Gastroesophageal sphincter (tissue), 4 donors: ENCODE measurements around the gene TGFBR3. TPM values are rescaled to one million over a fixed set of nuclear protein-coding genes. Genes with fewer than 3 reads are reported as not detected.
A peak's percentile ranks its signal among the peaks of the same experiment; 100 is the strongest.
"Not testable (repeated sequence)": the region's sequence is repeated elsewhere in the genome, so short reads cannot be mapped to it uniquely, and the experiment has no call there.

ENCODE experiments used
- ATAC-seq: fragments of 150-250 bp; one replicate; pipeline ENCODE4 v1.9.1; 2016; ENCODE audit warnings: mild to moderate bottlenecking, moderate library complexity
- H3K27ac ChIP-seq, 4 donors: fragments of 200-600 bp; sonication (generic) in 3 of 4; 1 replicate in 3 of 4; 2 replicates in 1 of 4; pipeline ENCODE4 v1.5.1; 2016 to 2019
- H3K27me3 ChIP-seq: fragments of 200-600 bp; sonication (generic); one replicate; pipeline ENCODE4 v1.5.1; 2019
- H3K36me3 ChIP-seq, 2 donors: fragments of 200-600 bp; sonication (generic); one replicate each; pipeline ENCODE4 v1.5.1; 2019; ENCODE audit warnings: control low read depth in 1 of 2
- H3K4me1 ChIP-seq, 3 donors: fragments of 200-600 bp; sonication (generic); 1 replicate in 2 of 3; 2 replicates in 1 of 3; pipeline ENCODE4 v1.5.1; 2016 to 2019; ENCODE audit warnings: control low read depth in 2 of 3
- H3K4me3 ChIP-seq, 2 donors: fragments of 200-600 bp; sonication (generic); one replicate each; pipeline ENCODE4 v1.5.1; 2019; ENCODE audit warnings: mild to moderate bottlenecking in 1 of 2, moderate library complexity in 1 of 2
- H3K9me3 ChIP-seq, 3 donors: fragments of 200-600 bp; sonication (generic); one replicate each; pipeline ENCODE4 v1.5.1; 2017 to 2019; ENCODE audit warnings: control low read depth in 2 of 3
- CTCF ChIP-seq, 4 experiments: fragments of 200-600 bp in 2 of 4; fragments of 450-650 bp in 2 of 4; sonication (generic) in 1 of 4; IDR thresholded peaks; one replicate each; pipeline ENCODE4 v1.5.1; 2017 to 2019; ENCODE audit warnings: antibody characterized with exemption in 4 of 4, mild to moderate bottlenecking in 2 of 4, moderate library complexity in 2 of 4
- EP300 ChIP-seq: sonication (generic); formaldehyde crosslinking; IDR thresholded peaks from one replicate; pipeline ENCODE4 v1.6.1; 2017; ENCODE audit warnings: antibody characterized with exemption, mild to moderate bottlenecking
- POLR2A ChIP-seq, 2 donors: fragments of 450-650 bp; IDR thresholded peaks; one replicate each; pipeline ENCODE4 v1.6.1; 2017; ENCODE audit warnings: antibody characterized with exemption in 2 of 2, mild to moderate bottlenecking in 2 of 2, moderate library complexity in 1 of 2
- POLR2AphosphoS5 ChIP-seq: sonication (generic); formaldehyde crosslinking; IDR thresholded peaks from one replicate; pipeline ENCODE4 v1.6.1; 2017; ENCODE audit warnings: antibody characterized with exemption
- WGBS, 2 donors: methylation state at CpG; one replicate each; pipeline ENCODE4 v1.1.5; 2018; ENCODE audit warnings: low coverage in 1 of 2; 5-methylcytosine and 5-hydroxymethylcytosine counted together
- total RNA-seq, 4 donors: library from RNA; depleted of rRNA; stranded (reverse); fragments of >200 nt; gene quantifications; one replicate each; pipeline ENCODE4 v1.1.0, GENCODE V29; 2016

TGFBR3 gene
- total RNA-seq, 4 donors from 2014 or later = 176 to 315 (median 248) TPM

- no peak overlapping the region for H3K4me3 ChIP-seq
- no peak for ATAC-seq
- no peaks in the 10 kb centered on the region for H3K36me3 ChIP-seq
- no peaks in the 10 kb centered on the region for H3K27me3 ChIP-seq
- 19 to 23% methylated on average over 2 of the region's 2 CpGs for WGBS, 2 donors
- peaks cover 35 to 96% (median 41%) of the 10 kb centered on the region in 3 donors for H3K4me1 ChIP-seq
- no peaks in the 10 kb centered on the region for H3K9me3 ChIP-seq
- TF ChIP-seq EP300 = no peak
- no peak for TF ChIP-seq CTCF (IDR thresholded peaks at IDR 0.05)
- TF ChIP-seq POLR2A (IDR thresholded peaks at IDR 0.05) = no peak
- TF ChIP-seq POLR2AphosphoS5 = no peak
- H3K27ac ChIP-seq = peak overlapping the region; percentile 78 to 86 (median 82)
Measured at GRCh38 chr1:91846639-91847013, 39.3 kb downstream of the TGFBR3 start.

DNA sequence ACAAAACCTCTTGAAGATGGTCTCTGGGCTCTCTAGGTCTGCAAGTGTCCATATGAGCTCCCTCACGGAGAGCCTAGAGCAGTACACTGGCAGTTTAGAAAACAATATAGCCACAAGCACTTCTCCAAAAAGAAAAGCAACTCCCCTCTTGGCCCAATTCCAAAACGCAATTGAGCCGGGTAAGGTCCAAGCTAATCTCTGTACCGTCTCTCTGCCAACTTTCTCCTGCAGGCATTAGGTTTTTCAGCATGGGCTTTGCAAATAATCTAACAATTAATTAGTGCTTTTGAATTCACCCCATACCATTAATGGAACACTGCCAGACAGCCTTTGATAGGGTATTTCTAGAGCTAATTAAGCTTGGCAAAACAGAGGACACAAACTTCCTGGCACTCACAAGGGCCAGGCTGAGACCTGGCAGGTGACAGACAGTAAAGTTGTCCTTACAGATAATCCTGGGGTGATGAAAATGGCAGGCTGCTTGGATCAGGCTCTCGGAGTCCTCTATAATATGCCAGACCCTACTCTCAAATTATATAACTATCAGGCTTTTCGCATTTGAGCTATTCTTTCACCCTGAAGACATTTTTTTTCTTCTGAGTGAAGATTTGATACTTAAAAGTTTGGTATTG lies 39.8 kb downstream of the TGFBR3 start:
- no peak for ATAC-seq

GRCh38 chr1:91844862-91845528 lies 41.0 kb downstream of the TGFBR3 start:
- H3K4me1 ChIP-seq = peaks cover 32 to 94% (median 35%) of the 10 kb centered on the region in 3 donors
- no peaks in the 10 kb centered on the region for H3K36me3 ChIP-seq
- peak overlapping the region; percentile 78 to 86 (median 82) for H3K27ac ChIP-seq
- peak; percentile 92 for ATAC-seq
- H3K4me3 ChIP-seq = no peak overlapping the region
- 5 to 16% methylated on average over 5 to 6 of the region's 6 CpGs for WGBS, 2 donors
- H3K9me3 ChIP-seq = no peaks in the 10 kb centered on the region
- TF ChIP-seq CTCF (IDR thresholded peaks at IDR 0.05) (no peak), POLR2AphosphoS5 (peak; percentile 86)
- no peaks in the 10 kb centered on the region for H3K27me3 ChIP-seq

More for the DNA sequence above, 39.8 kb downstream of the TGFBR3 start:
- TF ChIP-seq POLR2AphosphoS5 (peak; percentile 35), POLR2A (IDR thresholded peaks at IDR 0.05) (no peak)
- Histone ChIP-seq H3K4me3 (no peak overlapping the region), H3K9me3 (no peaks in the 10 kb centered on the region), H3K27ac (peak overlapping the region; percentile 78 to 86 (median 82)), H3K4me1 (peaks cover 35 to 96% (median 36%) of the 10 kb centered on the region in 3 donors), H3K27me3 (no peaks in the 10 kb centered on the region), H3K36me3 (no peaks in the 10 kb centered on the region)
- WGBS, 2 donors = 4 to 20% methylated on average over 3 to 6 of the region's 6 CpGs

- Histone ChIP-seq H3K27me3 (no peaks in the 10 kb centered on the region), H3K36me3 (no peaks in the 10 kb centered on the region), H3K4me3 (no peak overlapping the region), H3K4me1 (peaks cover 27 to 95% (median 29%) of the 10 kb centered on the region in 3 donors), H3K27ac (peak overlapping the region; percentile 78 to 86 (median 82)), H3K9me3 (no peaks in the 10 kb centered on the region)
- 88% methylated on average over 1 to 3 of the region's 3 CpGs for WGBS, 2 donors
- ATAC-seq = no peak
- TF ChIP-seq POLR2A (IDR thresholded peaks at IDR 0.05) (no peak), POLR2AphosphoS5 (no peak)
Measured at GRCh38 chr1:91843843-91844242, 42.1 kb downstream of the TGFBR3 start.

GRCh38 chr1:91842563-91842962 lies 43.4 kb downstream of the TGFBR3 start:
- no peaks in the 10 kb centered on the region for H3K9me3 ChIP-seq
- H3K4me3 ChIP-seq = no peak overlapping the region
- no peak for TF ChIP-seq POLR2A (IDR thresholded peaks at IDR 0.05)
- no peak for TF ChIP-seq CTCF (IDR thresholded peaks at IDR 0.05)
- peaks cover 24 to 89% (median 24%) of the 10 kb centered on the region in 3 donors for H3K4me1 ChIP-seq
- peak overlapping the region in 3 of 4 donors; percentile 79 to 86 (median 86) for H3K27ac ChIP-seq
- H3K27me3 ChIP-seq = no peaks in the 10 kb centered on the region
- no peak for ATAC-seq
- no peaks in the 10 kb centered on the region for H3K36me3 ChIP-seq

DNA sequence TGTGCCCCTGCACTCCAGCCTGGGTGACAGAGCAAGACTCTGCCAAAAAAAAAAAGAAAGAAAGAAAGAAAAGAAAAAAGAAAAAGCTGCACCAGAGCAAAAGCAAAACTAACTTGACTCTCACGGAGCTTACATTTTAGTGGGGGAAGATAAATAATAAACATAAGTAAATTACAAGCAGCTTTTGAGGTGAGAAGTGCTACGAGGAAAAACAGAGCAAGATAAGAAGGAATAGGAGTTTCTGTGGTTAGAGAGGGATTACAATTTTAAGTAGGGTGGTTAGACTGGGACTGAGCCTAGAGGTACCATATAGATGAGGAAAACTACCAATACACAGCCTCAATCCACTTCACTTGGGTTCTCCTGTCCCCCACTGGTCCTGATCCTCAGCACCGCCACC lies 43.9 kb downstream of the TGFBR3 start:
- Histone ChIP-seq H3K36me3 (no peaks in the 10 kb centered on the region), H3K4me1 (peaks cover 20 to 88% (median 22%) of the 10 kb centered on the region in 3 donors), H3K27me3 (no peaks in the 10 kb centered on the region), H3K27ac (peak overlapping the region in 3 of 4 donors; percentile 79 to 86 (median 86)), H3K9me3 (no peaks in the 10 kb centered on the region), H3K4me3 (no peak overlapping the region)
- ATAC-seq = no peak
- no peak for TF ChIP-seq POLR2A (IDR thresholded peaks at IDR 0.05)
- TF ChIP-seq CTCF (IDR thresholded peaks at IDR 0.05) = no peak
- no peak for TF ChIP-seq POLR2AphosphoS5
- no peak for TF ChIP-seq EP300
- 79% methylated on average over 3 of the region's 3 CpGs; no CpG with 5 or more reads in 1 of the 2 donors for WGBS, 2 donors

DNA sequence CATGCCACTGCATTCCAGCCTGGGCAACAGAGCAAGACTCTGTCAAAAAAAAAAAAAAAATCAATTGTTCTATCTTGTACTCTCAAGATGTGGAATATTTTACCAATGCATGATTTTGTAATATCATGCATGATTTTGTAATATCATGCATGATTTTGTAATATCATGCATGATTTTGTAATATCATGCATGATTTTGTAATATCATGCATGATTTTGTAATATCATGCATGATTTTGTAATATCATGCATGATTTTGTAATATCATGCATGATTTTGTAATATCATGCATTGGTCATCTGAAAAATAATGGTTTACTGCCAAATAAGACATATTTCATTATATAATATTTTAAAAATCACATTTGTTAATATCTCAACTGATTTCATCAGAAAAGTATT lies 45.7 kb downstream of the TGFBR3 start:
- H3K36me3 ChIP-seq, H3K9me3 ChIP-seq, H3K4me3 ChIP-seq, ATAC-seq, H3K27me3 ChIP-seq: not testable (repeated sequence)
- H3K27ac ChIP-seq = peak overlapping the region in 2 of 4 donors; percentile 79 to 86
- peaks cover 3 to 88% (median 4%) of the 10 kb centered on the region in 3 donors for H3K4me1 ChIP-seq
